PC-3 (cell line): ENCODE measurements around the gene CFP.

ENCODE experiments used
- CTCF ChIP-seq: fragments of 300-600 bp; sonication (generic); conservative IDR thresholded peaks from 2 replicates; pipeline ENCODE4 v1.5.1; 2017; ENCODE audit warnings: antibody characterized with exemption, low read depth, mild to moderate bottlenecking, low read length
- EZH2 ChIP-seq: fragments of 300-600 bp; sonication (generic); IDR thresholded peaks from one replicate; pipeline ENCODE4 v1.6.1; 2017; ENCODE audit warnings: antibody characterized with exemption, mild to moderate bottlenecking, low read length; ENCODE audit not compliant: unreplicated experiment
- EZH2phosphoT487 ChIP-seq: fragments of 300-600 bp; sonication (generic); IDR thresholded peaks from 2 replicates; pipeline ENCODE4 v1.6.1; 2018; ENCODE audit warnings: mild to moderate bottlenecking, antibody characterized with exemption, low read length, borderline replicate concordance

- TF ChIP-seq CTCF, result peak; percentile 54
- TF ChIP-seq EZH2phosphoT487, result no peak
- no peak for TF ChIP-seq EZH2
These were observed 14.2 kb upstream of the CFP start for GRCh38 chrX:47643926-47644325.
